Measurements from ENCODE around the gene PHF21A.

GRCh38 chr11:45995342-45995734, 125.9 kb downstream of the PHF21A start:
- TF ChIP-seq EZH2 (IDR thresholded peaks at IDR 0.05; ENCODE audit: low read length) (no peak), CTCF (optimal IDR thresholded peaks at IDR 0.05 in 1 of 3, IDR thresholded peaks at IDR 0.05 in 1 of 3, conservative IDR thresholded peaks at IDR 0.05 in 1 of 3; ENCODE audit: extremely low read depth in 1 of 3, insufficient read depth in 2 of 3, low read length in 3 of 3) (no peak)

All from keratinocyte (primary cell).